ENCODE results near the gene MICU1. TPM values are rescaled to one million over a fixed set of nuclear protein-coding genes. Genes with fewer than 3 reads are reported as not detected.

Gene MICU1
- total RNA-seq, 1 donor from 2014 or later = 58.2 TPM

- H3K9me3 Mint-ChIP-seq = peaks cover 32% of the 10 kb centered on the region
- H3K4me1 Mint-ChIP-seq = peaks cover 2% of the 10 kb centered on the region
- H3K4me3 Mint-ChIP-seq = no peak overlapping the region
- no peak for DNase-seq (ENCODE audit: low spot score in 2 of 2, unreplicated experiment in 2 of 2)
- no peak for TF ChIP-seq CTCF (IDR thresholded peaks at IDR 0.05; ENCODE audit: unreplicated experiment)
- H3K27me3 Mint-ChIP-seq (ENCODE audit: low read depth) = no peaks in the 10 kb centered on the region
- H3K36me3 Mint-ChIP-seq = peaks cover 40% of the 10 kb centered on the region
- no peak overlapping the region for H3K27ac Mint-ChIP-seq
Measured at GRCh38 chr10:72515455-72515854, 110.4 kb downstream of the MICU1 start.

- no peak for DNase-seq (ENCODE audit: low spot score in 2 of 2, unreplicated experiment in 2 of 2)
- H3K27me3 Mint-ChIP-seq (ENCODE audit: low read depth) = no peaks in the 10 kb centered on the region
- TF ChIP-seq CTCF (IDR thresholded peaks at IDR 0.05; ENCODE audit: unreplicated experiment) = no peak
- no peak overlapping the region for H3K27ac Mint-ChIP-seq
- peaks cover 32% of the 10 kb centered on the region for H3K9me3 Mint-ChIP-seq
- H3K36me3 Mint-ChIP-seq = peaks cover 40% of the 10 kb centered on the region
- no peaks in the 10 kb centered on the region for H3K4me1 Mint-ChIP-seq
- no peak overlapping the region for H3K4me3 Mint-ChIP-seq
Measured at GRCh38 chr10:72513910-72514309, 112.0 kb downstream of the MICU1 start.

DNA sequence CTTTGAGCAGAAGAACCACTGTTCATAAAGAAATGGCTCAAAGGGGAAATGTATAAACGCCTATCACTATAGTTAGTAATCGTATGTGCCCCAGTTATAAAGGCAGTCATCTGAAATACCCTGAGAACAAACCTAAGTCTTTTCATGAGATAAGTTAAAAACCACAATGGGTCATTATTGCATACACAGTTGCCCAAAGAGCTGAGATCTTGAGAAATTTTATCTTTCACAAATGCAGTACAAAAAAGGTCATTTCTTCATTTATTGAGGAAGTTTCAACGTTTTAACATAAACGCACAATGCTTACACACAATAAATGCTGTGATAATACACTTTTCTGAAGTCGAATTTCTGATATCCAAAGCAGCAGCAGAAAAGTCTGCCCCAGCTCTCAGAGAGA, 114.4 kb downstream of the MICU1 start:
- TF ChIP-seq CTCF (IDR thresholded peaks at IDR 0.05; ENCODE audit: unreplicated experiment) = no peak
- Mint-ChIP-seq H3K27ac (no peak overlapping the region), H3K4me3 (no peak overlapping the region), H3K36me3 (peaks cover 33% of the 10 kb centered on the region), H3K4me1 (no peaks in the 10 kb centered on the region), H3K27me3 (ENCODE audit: low read depth) (no peaks in the 10 kb centered on the region), H3K9me3 (peaks cover 25% of the 10 kb centered on the region)
- DNase-seq (ENCODE audit: low spot score in 2 of 2, unreplicated experiment in 2 of 2) = no peak

- peaks cover 36% of the 10 kb centered on the region for H3K36me3 Mint-ChIP-seq
- no peaks in the 10 kb centered on the region for H3K27me3 Mint-ChIP-seq (ENCODE audit: low read depth)
- peaks cover 24% of the 10 kb centered on the region for H3K9me3 Mint-ChIP-seq
- TF ChIP-seq CTCF (IDR thresholded peaks at IDR 0.05; ENCODE audit: unreplicated experiment) = no peak
- no peak overlapping the region for H3K4me3 Mint-ChIP-seq
- DNase-seq (ENCODE audit: low spot score in 2 of 2, unreplicated experiment in 2 of 2) = no peak
- no peaks in the 10 kb centered on the region for H3K4me1 Mint-ChIP-seq
- no peak overlapping the region for H3K27ac Mint-ChIP-seq
Measured at GRCh38 chr10:72509941-72510340, 115.9 kb downstream of the MICU1 start.

GRCh38 chr10:72509206-72509799, 116.6 kb downstream of the MICU1 start:
- Mint-ChIP-seq H3K27ac (no peak overlapping the region), H3K27me3 (ENCODE audit: low read depth) (no peaks in the 10 kb centered on the region), H3K4me1 (no peaks in the 10 kb centered on the region), H3K9me3 (peaks cover 22% of the 10 kb centered on the region), H3K4me3 (no peak overlapping the region), H3K36me3 (peaks cover 35% of the 10 kb centered on the region)
- DNase-seq (ENCODE audit: low spot score in 2 of 2, unreplicated experiment in 2 of 2) = no peak
- TF ChIP-seq CTCF (IDR thresholded peaks at IDR 0.05; ENCODE audit: unreplicated experiment) = no peak

DNA sequence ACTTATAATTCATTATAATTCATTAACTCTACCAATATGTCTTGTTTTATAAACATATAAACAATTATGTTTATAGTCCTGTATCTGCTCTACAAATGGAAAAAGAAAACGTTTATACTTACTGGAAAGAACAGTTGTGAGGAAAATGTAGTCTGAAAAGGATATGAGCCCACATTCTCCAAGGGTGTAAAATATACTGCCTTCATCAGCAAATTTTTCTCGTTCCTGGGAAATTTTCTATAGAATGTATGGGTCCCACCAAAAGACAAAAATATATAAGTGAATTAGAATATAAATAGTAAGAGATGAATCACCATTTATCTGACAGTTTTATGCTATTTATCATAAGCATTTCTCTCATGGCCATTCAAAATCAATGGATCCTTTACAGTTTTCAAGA, 117.8 kb downstream of the MICU1 start:
- Mint-ChIP-seq H3K9me3 (peaks cover 20% of the 10 kb centered on the region), H3K36me3 (peaks cover 31% of the 10 kb centered on the region), H3K27me3 (ENCODE audit: low read depth) (no peaks in the 10 kb centered on the region), H3K4me1 (peaks cover 6% of the 10 kb centered on the region), H3K27ac (no peak overlapping the region), H3K4me3 (no peak overlapping the region)
- no peak for TF ChIP-seq CTCF (IDR thresholded peaks at IDR 0.05; ENCODE audit: unreplicated experiment)
- DNase-seq (ENCODE audit: low spot score in 2 of 2, unreplicated experiment in 2 of 2) = no peak

Measured in mesothelial cell of epicardium (in vitro differentiated cells).